ENCODE data around the gene TPCN2. TPM values are rescaled to one million over a fixed set of nuclear protein-coding genes. Genes with fewer than 3 reads are reported as not detected.

The TPCN2 gene
- total RNA-seq, 1 donor from 2014 or later, result 4.5 TPM

- peak; percentile 18 for FAIRE-seq
- Histone ChIP-seq H3K27me3 (ENCODE audit: control insufficient read depth, insufficient read depth, low read length) (peaks cover 6% of the 10 kb centered on the region), H3K4me3 (ENCODE audit: low read depth, low read length) (no peak overlapping the region), H3K36me3 (ENCODE audit: control insufficient read depth, insufficient read depth, low read length) (no peaks in the 10 kb centered on the region)
- no peak for TF ChIP-seq CTCF (IDR thresholded peaks at IDR 0.05; ENCODE audit: insufficient read depth, low read length, severe bottlenecking)
- DNase-seq (ENCODE audit: low read depth), result no peak
These were observed 30.8 kb upstream of the TPCN2 start for GRCh38 chr11:69017951-69018350.

GRCh38 chr11:69018924-69019323, 29.8 kb upstream of the TPCN2 start:
- no peaks in the 10 kb centered on the region for H3K36me3 ChIP-seq (ENCODE audit: control insufficient read depth, insufficient read depth, low read length)
- FAIRE-seq (no peak), DNase-seq (ENCODE audit: low read depth) (no peak)
- H3K27me3 ChIP-seq (ENCODE audit: control insufficient read depth, insufficient read depth, low read length), result peaks cover 2% of the 10 kb centered on the region
- H3K4me3 ChIP-seq (ENCODE audit: low read depth, low read length), result no peak overlapping the region
- TF ChIP-seq CTCF (IDR thresholded peaks at IDR 0.05; ENCODE audit: insufficient read depth, low read length, severe bottlenecking), result no peak

- H3K4me3 ChIP-seq (ENCODE audit: low read depth, low read length), result no peak overlapping the region
- FAIRE-seq, result no peak
- TF ChIP-seq CTCF (IDR thresholded peaks at IDR 0.05; ENCODE audit: insufficient read depth, low read length, severe bottlenecking), result no peak
- H3K27me3 ChIP-seq (ENCODE audit: control insufficient read depth, insufficient read depth, low read length), result no peaks in the 10 kb centered on the region
- no peak for DNase-seq (ENCODE audit: low read depth)
- no peaks in the 10 kb centered on the region for H3K36me3 ChIP-seq (ENCODE audit: control insufficient read depth, insufficient read depth, low read length)
These were observed 26.5 kb upstream of the TPCN2 start for GRCh38 chr11:69022260-69022659.

- DNase-seq (ENCODE audit: low read depth) (no peak), FAIRE-seq (no peak)
- Histone ChIP-seq H3K36me3 (ENCODE audit: control insufficient read depth, insufficient read depth, low read length) (no peaks in the 10 kb centered on the region), H3K4me3 (ENCODE audit: low read depth, low read length) (no peak overlapping the region), H3K27me3 (ENCODE audit: control insufficient read depth, insufficient read depth, low read length) (no peaks in the 10 kb centered on the region)
- TF ChIP-seq CTCF (IDR thresholded peaks at IDR 0.05; ENCODE audit: insufficient read depth, low read length, severe bottlenecking), result no peak
These were observed 24.2 kb upstream of the TPCN2 start for GRCh38 chr11:69024509-69024908.

- no peak for DNase-seq (ENCODE audit: low read depth)
- TF ChIP-seq CTCF (IDR thresholded peaks at IDR 0.05; ENCODE audit: insufficient read depth, low read length, severe bottlenecking), result no peak
- H3K4me3 ChIP-seq (ENCODE audit: low read depth, low read length), result no peak overlapping the region
- no peak for FAIRE-seq
- H3K27me3 ChIP-seq (ENCODE audit: control insufficient read depth, insufficient read depth, low read length), result no peaks in the 10 kb centered on the region
- no peaks in the 10 kb centered on the region for H3K36me3 ChIP-seq (ENCODE audit: control insufficient read depth, insufficient read depth, low read length)
These were observed 20.9 kb upstream of the TPCN2 start for GRCh38 chr11:69027704-69028372.

- FAIRE-seq, result no peak
- TF ChIP-seq CTCF (IDR thresholded peaks at IDR 0.05; ENCODE audit: insufficient read depth, low read length, severe bottlenecking), result no peak
- H3K4me3 ChIP-seq (ENCODE audit: low read depth, low read length), result no peak overlapping the region
- no peaks in the 10 kb centered on the region for H3K36me3 ChIP-seq (ENCODE audit: control insufficient read depth, insufficient read depth, low read length)
- DNase-seq (ENCODE audit: low read depth), result no peak
- H3K27me3 ChIP-seq (ENCODE audit: control insufficient read depth, insufficient read depth, low read length), result no peaks in the 10 kb centered on the region
These were observed 18.4 kb upstream of the TPCN2 start for GRCh38 chr11:69030301-69030700.

All from bronchial epithelial cell (primary cell).